PFSK-1 (cell line): Measurements from ENCODE around the gene EGR4.

Experiments
- FOXP2 ChIP-seq: optimal IDR thresholded peaks from 2 replicates; pipeline ENCODE3; 2011; ENCODE audit warnings: borderline replicate concordance, control low read depth, inconsistent platforms; ENCODE audit not compliant: insufficient read depth; ENCODE audit errors: extremely low read length, extremely low read depth
- POLR2AphosphoS5 ChIP-seq: IDR thresholded peaks from 2 replicates; pipeline ENCODE4 v1.6.1; 2012; ENCODE audit warnings: low read depth, mild to moderate bottlenecking, control low read depth, low read length, moderate library complexity
- SIN3A ChIP-seq: IDR thresholded peaks from 2 replicates; pipeline ENCODE4 v1.6.1; 2012; ENCODE audit warnings: mild to moderate bottlenecking, low read length, moderate library complexity, borderline replicate concordance; ENCODE audit not compliant: insufficient read depth
- TAF1 ChIP-seq: IDR thresholded peaks from 2 replicates; pipeline ENCODE4 v1.6.1; 2012; ENCODE audit warnings: low read length, control low read depth, borderline replicate concordance; ENCODE audit not compliant: insufficient read depth
- TF ChIP-seq, protein P1 (sequence below), 2 experiments: IDR thresholded peaks; 2 replicates each; pipeline versions ENCODE4 v1.6.1 to v1.8.0; 2011 to 2012; ENCODE audit warnings: low read depth in 2 of 2, low read length in 2 of 2, control low read depth in 1 of 2, inconsistent platforms in 1 of 2, mild to moderate bottlenecking in 1 of 2, moderate library complexity in 1 of 2; ENCODE audit not compliant: insufficient read depth in 1 of 2

EGR4 gene

GRCh38 chr2:73246850-73247249 lies 46.5 kb downstream of the EGR4 start:
- TF ChIP-seq TAF1 (no peak), POLR2AphosphoS5 (no peak), SIN3A (no peak), FOXP2 (no peak)
- TF ChIP-seq, protein P1, sequence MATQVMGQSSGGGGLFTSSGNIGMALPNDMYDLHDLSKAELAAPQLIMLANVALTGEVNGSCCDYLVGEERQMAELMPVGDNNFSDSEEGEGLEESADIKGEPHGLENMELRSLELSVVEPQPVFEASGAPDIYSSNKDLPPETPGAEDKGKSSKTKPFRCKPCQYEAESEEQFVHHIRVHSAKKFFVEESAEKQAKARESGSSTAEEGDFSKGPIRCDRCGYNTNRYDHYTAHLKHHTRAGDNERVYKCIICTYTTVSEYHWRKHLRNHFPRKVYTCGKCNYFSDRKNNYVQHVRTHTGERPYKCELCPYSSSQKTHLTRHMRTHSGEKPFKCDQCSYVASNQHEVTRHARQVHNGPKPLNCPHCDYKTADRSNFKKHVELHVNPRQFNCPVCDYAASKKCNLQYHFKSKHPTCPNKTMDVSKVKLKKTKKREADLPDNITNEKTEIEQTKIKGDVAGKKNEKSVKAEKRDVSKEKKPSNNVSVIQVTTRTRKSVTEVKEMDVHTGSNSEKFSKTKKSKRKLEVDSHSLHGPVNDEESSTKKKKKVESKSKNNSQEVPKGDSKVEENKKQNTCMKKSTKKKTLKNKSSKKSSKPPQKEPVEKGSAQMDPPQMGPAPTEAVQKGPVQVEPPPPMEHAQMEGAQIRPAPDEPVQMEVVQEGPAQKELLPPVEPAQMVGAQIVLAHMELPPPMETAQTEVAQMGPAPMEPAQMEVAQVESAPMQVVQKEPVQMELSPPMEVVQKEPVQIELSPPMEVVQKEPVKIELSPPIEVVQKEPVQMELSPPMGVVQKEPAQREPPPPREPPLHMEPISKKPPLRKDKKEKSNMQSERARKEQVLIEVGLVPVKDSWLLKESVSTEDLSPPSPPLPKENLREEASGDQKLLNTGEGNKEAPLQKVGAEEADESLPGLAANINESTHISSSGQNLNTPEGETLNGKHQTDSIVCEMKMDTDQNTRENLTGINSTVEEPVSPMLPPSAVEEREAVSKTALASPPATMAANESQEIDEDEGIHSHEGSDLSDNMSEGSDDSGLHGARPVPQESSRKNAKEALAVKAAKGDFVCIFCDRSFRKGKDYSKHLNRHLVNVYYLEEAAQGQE (IDR thresholded peaks at IDR 0.05; ENCODE audit: insufficient read depth in 1 of 2, low read depth in 2 of 2, low read length in 2 of 2): no peak

DNA sequence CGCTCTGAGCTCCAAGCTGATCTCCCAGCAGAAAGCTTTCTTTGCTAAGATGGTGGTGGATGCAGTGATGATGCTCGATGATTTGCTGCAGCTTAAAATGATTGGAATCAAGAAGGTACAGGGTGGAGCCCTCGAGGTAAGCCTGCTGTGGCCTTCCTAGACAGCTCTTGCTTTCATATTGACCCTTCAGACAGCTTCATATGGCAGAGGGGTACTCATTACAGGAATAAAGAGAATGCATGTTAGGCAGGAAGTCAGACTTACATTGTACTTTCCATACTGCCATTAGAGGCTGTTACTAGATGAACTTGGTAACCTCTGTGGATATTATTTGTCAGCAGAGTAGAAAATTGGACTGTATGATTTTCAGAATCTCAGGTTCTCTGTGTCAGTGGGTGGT lies 48.8 kb downstream of the EGR4 start:
- TF ChIP-seq TAF1 (no peak), SIN3A (no peak), FOXP2 (no peak), POLR2AphosphoS5 (no peak)
- TF ChIP-seq, protein P1 (IDR thresholded peaks at IDR 0.05; ENCODE audit: insufficient read depth in 1 of 2, low read depth in 2 of 2, low read length in 2 of 2): no peak

- no peak for TF ChIP-seq POLR2AphosphoS5
- no peak for TF ChIP-seq FOXP2
- TF ChIP-seq SIN3A: no peak
- no peak for TF ChIP-seq TAF1
- TF ChIP-seq, protein P1 (IDR thresholded peaks at IDR 0.05; ENCODE audit: insufficient read depth in 1 of 2, low read depth in 2 of 2, low read length in 2 of 2): no peak
Observed at GRCh38 chr2:73243884-73244570, 49.3 kb downstream of the EGR4 start.
